Measurements from ENCODE around the gene SH3RF2.
"Not testable (repeated sequence)": the region's sequence is repeated elsewhere in the genome, so short reads cannot be mapped to it uniquely, and the experiment has no call there.

The SH3RF2 gene

DNA sequence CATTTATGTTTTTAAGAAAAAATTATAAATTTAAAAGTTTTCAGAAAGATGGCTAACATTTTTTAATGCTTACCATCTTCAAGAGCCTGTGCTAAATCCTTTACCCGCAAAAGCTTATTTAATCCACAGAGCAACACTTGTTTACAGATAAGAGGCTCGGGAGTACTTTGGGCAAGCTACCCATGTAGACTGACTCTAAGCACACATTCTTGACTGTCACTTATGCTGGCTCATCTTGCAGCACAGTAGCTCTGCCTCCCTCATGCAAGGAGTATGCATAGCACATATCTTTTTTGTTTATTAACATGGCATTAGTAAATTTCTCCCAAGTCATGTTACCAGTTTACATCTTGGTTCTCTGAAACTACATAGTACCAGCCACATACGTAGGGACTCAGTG lies 14.7 kb downstream of the SH3RF2 start:
- no peak for DNase-seq

DNA sequence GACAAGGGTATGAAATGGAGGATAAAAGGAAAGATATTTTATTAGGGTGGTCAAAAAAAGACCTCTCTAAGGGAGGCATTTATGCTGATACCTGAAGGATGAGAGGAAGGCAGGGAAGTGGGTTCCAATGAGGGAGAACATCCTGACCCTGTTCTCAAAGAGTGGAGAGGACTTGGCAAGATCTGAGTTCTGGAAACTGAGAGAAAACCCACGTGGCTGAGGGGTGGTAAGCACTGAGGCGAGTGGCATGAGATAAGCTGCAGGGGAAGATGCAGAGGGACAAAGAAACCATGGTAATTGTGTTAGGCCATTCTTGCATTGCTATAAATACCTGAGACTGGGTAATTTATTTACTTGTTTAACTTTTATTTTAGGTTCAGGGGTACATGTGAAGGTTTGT lies 16.8 kb downstream of the SH3RF2 start:
- DNase-seq = no peak

DNA sequence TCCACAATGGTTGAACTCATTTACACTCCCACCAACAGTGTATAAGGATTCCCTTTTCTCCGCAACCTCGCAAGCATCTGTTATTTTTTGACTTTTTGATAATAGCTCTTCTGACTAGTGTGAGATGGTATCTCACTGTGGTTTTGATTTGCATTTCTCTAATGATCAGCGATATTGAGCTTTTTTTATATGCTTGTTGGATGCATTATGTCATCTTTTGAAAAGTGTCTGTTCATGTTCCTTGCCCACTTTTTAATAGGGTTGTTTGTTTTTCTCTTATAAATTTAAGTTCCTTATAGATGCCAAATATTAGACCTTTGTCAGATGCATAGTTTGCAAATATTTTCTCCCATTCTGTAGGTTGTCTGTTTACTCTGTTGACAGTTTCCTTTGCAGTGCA lies 17.8 kb downstream of the SH3RF2 start:
- not testable (repeated sequence) for DNase-seq

DNA sequence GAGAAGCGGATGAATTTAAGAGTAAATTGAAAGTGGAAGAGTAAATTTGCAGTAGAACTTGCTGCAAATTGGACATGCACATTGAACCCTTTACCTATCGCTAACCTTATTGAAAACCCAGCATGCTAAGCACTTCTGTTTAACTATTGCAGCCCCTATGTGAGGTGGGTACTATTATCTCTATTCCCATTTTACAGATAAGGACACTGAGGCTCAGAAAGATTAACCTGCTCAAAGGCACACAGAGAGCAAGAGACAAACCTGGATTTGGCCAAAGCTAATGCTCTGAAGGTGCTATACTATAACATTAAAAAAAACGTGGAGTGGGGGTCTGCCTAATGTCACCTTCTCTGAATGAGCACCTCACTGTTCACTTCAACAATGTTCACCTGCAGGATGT lies 21.0 kb downstream of the SH3RF2 start:
- no peak for DNase-seq

DNA sequence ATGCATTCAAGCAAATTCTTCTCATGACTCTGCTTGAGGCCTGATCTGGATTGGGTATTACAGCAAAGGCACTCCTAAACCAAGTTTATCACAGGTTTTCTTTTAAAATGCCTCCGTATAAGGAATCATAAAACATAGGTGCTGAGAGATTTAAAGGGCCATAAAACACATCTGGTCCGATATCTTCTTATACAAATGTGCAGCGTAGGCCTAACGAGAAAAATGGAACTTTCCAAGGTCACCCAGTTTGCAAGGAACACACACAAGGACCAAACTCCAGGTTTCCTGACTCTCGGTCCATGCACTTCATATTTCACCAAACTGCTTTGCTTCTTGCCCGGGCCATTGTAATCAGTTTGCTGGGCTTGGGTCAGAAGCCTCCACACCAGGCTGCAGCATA lies 22.1 kb downstream of the SH3RF2 start:
- DNase-seq = no peak

DNA sequence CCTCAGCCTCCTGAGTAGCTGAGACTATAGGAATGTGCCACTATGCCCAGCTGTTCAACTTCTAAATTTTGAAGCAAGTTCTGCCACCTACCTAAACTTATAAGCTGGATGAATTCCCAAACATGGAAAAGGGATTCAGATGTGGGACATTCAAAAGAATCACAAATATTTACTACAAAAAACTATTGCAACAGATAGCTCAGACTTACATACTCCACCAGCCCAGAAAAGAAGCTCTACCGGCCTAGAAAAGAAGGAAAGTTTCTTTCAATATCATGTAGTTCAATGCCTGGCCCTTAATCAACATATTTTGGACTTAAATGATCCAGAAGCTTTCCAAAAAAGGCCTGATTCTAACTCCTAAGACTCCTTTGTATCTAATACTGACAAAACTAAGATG lies 23.8 kb downstream of the SH3RF2 start:
- DNase-seq = no peak

DNA sequence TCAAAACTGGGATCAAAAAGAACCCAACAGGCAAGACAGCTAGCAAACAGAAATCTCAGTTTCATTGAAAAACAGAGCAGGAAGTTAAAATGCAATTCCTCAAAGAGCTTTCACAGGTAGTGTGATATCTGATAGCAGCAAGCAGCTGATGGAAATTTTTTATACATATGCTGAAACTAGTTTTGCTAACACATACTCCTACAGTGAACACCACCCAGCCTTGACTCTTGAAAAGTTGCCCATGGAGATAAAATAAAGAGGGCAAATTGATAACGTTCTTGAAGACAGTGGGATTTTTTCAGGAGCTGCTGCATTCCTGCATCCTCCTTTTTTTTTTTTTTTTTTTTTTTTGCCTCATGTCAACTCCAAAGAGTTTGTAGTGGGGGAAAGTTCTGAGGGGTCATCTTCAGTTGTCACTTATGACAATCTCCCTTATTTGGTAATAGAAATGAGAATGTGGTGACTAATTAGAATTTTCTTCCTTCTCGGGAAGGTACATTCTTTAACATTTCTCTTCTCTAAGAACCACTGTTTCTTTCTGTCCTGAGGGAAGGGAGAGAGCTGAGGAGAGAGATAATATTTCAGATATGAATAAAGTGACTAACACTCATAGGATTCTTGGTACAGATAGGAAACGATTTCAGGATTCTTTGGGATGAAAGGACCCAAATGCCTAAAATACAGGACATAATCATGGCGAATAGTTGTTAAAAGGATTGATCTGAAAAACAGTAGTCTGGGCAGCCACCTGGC lies 24.6 kb downstream of the SH3RF2 start:
- DNase-seq = no peak

DNA sequence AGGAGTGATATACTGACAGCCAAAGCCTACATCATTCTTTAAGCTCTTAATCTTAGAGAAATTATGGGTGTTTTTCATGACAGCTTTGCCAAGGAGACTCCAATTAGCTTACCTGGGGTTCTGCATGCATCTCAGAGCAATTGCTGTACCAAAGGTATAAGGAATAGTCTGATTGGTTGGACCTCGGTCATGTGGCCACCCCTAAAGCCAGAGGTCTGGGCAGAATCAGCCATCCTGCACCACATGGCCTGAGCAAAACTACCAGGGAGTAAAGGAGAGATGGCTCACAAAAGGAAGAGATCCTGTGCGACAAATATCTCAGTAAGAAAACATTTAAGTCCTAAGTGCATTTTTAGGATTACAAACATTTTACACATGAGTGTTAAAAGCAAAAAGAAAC lies 25.6 kb downstream of the SH3RF2 start:
- DNase-seq = no peak

DNA sequence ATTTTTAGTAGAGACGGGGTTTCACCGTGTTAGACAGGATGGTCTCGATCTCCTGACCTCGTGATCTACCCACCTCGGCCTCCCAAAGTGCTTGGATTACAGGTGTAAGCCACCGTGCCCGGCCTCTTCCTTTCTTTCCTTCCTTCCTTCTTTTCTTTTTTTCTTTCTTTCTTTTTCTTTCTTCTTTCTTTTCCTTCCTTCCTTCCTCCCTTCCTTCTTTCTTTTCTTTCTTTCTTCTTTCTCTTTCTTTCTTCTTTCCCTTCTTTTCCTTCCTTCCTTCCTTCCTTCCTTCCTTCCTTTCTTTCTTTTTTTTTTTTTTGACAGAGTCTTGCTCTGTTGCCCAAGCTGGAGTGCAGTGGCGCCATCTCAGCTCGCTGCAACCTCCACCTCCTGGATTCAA lies 27.6 kb downstream of the SH3RF2 start:
- DNase-seq = not testable (repeated sequence)

DNA sequence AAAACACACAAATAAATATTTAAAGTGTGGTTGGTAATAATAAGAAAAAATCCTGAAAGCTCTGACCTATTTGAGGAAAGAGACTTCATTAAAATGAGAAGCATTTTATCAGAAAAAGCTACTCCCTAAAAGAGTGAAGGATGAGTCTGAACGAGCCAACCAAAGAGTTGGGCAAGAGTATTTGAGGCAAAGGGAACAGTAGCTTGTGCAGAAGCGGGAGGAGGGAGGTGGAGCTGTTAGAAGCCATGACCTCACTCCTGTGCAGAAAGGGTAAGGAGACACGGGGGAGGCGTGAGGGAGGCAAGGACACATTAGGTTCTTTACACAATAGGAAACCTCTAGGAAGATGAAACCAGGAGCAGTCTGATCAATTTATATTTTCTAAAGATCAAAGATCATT lies 29.4 kb downstream of the SH3RF2 start:
- no peak for DNase-seq

DNA sequence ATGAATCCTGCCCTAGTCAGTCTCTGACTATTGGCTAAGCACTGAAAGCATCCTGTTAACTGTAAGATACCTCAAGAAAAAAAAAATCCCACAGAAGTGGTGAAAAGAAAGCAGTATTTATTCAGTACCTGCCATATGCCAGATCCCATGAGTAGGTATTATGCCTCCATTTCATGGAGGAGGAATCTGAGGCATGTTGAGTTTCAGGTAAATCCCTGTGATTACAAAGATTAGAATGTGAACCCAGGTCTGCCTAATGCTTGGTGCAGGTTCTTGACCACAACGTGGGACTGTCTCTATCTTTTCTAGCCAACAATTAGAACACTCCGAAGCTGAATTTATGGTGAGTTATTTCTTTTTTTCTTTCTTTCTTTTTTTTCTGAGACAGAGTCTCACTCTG lies 30.9 kb downstream of the SH3RF2 start:
- DNase-seq = no peak

DNA sequence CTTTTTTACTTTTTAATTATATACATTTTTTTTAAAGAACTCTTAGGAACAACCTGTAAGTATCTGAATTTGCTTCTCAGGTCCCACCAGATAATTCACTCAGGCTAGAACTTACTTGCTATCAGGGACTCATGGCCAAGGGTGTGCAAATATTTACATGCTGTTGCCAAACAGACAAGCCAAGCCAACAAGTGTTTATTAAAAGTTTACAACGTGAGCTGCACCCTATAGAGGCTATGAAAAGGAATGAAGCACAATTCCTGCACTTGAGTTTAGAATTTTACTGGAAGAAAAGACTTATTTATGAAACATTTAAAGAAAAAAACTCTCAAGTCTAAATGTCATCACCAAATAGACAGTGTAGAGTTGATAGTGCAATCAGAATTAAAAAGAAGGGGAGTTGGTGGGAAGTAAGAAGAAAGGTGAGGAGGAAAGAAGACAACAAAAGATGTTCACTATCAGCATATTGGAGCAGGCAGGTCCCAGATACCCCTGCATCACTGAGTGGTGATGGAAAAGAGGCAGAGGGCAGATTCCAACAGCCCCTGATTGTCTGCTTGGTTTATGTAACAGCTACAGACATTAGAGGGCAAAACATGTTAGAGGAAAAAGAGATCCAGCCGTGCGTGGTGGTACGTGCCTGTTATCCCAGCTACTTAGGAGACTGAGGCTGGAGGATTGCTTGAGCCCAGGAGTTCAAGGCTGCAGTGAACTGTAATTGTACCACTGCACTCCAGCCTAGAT lies 32.8 kb downstream of the SH3RF2 start:
- no peak for DNase-seq

DNA sequence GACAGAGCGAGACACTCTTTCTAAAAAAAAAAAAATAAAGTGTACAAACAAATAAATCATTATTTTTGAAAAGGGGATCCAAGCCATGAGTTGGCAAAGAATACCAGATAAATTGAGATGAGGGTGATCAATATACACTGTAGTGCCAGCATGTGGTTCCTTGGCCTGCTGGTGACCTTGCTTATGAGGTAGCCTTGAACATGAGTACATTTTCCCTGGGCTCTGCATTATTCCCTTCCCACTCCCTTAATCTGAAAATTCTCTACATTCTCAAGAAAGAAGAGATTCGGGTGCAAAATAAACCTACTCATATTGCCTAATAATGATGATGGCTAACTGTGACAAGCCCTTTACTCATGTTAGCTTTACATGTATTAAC lies 33.3 kb downstream of the SH3RF2 start:
- no peak for DNase-seq

DNA sequence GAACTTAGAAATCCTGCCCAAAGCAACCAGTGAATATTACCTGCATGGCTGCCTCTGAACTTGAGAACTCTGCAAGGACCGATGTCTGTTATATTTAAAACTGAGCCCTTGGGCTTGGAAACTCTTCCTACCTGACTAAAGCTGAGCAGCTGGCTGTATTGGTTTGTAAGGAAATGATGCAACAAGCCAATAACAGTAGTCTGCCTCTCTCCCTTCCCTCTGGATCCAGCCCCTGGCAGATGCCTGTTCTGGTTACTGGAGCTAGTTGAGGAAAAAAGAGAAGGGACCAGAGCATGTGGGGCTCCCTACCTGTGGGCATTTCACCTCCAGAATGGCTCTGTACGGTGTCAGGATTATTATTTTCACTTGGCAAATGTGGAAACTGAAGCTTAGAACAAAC lies 34.7 kb downstream of the SH3RF2 start:
- no peak for DNase-seq

DNA sequence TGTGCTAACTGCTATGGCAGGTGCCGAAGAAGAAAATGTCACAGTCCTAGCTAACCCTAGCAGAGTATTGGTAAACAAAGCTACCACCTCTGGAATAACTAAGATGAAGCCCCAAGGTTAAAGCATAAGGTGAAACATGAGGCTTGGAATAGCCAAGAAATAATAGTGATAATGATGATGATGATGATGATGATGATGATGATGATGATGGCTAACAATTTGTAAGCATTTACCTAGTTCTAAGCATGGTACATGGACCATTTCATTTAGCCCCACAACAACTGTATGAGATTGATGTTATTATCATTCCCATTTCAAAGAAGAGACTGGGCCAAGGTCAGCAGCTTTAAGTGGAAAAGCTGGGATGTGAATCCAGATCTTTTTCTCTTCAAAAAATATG lies 35.3 kb downstream of the SH3RF2 start:
- no peak for DNase-seq

DNA sequence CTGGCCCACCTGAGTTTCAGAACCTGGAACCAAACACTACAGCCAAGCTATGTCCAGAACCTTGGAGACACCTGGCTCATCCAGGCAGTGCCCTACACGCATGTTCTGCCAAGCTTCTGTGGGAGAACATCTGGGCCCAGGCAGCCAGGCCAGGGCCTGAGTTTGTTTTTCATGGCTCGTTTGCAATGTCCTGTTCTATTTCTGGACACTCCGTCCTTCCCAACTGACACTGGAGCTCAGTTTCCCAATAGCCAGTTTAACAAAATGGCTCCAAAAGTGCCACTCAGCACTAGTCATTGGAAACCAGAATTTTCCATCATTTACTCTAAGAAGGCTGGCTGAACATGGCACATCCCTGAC lies 38.6 kb downstream of the SH3RF2 start:
- no peak for DNase-seq

DNA sequence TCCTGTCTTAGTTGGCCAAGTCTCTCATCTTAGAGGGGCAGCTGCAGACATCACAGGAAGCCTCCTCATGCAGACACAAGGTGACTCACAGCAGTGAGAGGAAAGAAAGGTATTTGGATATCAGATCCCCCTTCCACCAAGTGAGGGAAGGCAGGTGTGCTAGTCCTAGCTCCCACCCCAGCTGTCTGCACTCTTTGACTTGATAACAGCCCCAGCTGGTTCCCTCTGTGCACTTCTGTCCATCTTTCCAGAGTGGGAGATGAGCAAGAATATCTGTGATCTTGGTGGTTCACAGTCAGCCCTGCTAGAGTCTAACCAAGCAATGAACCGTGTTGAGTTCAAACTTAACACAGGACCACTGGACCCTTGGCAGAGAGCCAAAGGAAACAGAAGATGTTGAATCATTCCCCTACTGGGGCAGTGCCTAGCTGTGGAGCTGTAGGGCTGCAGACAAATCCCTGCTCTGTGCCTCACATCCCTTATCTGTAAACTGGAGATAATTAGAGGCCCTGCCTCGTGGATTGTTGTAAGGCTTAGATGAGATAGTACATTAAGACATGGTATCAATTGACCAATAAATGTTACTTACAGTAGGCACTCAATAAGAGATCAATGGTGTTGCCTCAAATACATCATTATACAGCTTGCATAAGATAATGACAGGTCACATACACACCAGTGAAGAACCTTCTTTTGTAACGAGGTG lies 39.1 kb downstream of the SH3RF2 start:
- peak in 1 of 3 experiments; percentile 2 for DNase-seq

DNA sequence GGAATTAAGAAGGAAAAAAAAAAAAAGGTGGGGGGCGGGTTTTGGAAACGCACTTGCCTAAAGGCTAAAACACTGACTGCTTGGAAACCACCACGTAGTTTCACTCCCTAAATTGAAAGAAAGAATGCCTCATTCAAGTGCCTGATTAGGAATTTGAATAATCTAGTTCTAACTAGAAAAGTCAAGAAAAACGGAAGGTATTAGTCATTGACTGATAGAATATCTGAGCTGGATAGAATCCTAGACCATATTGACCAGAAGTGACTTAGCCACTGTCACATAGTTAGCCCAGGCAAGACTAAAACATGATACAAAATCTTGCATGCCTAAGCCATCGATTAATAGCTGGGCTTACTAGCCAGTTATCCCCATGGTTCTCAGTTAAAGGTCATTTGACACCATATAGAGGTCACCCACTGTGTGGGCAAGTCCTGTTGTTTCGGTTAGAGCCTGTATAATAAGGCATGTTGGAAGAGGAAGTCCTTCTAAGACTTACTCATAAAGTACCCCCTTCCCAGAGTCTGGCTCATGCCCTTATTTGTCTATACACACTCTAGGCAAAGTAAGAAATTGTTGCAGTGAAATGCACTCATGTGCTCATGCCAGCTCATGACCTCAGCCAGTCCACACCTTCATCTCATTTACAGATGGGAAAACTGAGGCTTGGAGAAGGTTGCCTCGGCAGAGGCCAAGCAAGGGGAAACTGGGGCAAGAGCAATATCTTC lies 40.2 kb downstream of the SH3RF2 start:
- DNase-seq = no peak

DNA sequence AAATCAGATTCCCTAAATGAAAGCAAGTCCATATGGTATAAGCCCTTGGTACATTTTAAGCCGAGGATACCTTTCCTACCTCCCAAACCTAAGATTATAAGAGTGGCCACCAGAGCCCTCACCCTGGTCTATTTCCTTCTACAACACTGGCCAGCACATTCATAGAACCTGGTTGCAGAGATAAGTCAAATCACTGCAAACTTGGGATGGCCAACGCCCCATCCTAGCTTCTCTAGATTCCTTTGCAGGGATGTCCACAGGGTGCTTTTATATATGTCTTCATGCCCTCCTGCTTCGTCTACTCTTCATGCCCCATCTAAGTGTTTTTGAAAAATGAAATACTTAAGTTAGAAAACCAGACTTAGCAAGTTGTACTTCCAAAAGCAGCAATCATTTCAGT lies 41.8 kb downstream of the SH3RF2 start:
- DNase-seq = no peak

DNA sequence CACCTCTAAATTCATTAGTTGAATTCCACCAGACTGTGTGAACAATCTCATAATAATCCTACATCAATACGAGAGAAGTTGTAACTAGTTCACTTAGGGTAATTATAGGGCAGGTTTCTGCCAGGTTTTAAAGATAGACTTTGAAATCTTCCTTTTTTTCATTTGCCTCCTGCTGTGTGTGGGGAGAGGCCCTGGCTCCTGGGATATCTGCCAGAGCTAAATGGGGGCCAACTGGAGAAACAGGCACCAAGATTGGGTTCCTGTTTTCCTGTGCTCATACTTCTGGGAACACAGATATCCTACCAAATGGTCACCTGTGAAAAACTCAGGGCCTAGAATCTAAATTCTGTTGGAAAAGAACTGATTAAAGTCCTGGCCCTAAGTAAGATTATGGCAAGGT lies 42.3 kb downstream of the SH3RF2 start:
- no peak for DNase-seq

DNA sequence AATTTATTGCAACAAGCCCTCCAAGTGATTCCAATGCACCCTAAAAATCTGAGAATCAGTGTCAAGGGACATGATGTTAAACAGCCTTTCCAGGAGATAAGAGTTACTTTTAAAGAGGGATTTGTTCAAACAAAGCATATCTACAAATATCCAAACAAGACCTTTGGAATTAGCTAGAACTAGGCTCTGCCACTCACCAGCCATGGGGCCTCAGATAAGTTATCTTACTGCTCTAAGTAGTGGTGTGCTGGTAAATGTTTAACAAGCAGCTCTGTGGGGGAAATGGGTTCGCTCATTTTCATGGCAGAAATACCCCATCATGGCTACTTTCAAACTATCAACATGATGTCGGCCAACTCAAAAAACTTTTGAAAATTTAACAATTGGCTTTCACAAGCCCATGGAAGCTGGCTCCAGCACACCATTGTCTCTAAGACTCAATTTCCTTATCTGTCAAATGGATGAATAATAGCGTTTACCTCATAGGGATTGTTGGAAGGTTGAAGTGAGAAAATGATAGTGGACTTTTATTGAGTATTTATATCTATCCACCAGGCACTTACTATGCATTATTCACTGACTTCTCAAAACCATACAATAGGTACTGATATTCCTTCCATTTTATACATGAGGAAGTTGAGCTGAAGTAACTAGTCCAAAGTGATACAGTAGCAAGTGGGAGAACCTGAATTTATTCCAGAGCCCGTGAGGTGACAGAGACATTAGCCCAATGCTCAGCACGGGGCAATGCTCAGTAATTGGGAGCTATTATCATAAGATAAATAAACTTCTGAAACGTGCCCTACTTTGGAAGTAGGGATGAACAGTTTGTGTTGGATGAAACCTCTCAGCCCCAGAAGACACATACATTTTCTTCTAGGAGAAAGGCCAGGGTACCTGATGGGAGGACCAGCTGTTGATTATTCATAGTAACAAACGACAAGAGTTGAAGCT lies 43.2 kb downstream of the SH3RF2 start:
- peak in 1 of 3 experiments; percentile 5 for DNase-seq

DNA sequence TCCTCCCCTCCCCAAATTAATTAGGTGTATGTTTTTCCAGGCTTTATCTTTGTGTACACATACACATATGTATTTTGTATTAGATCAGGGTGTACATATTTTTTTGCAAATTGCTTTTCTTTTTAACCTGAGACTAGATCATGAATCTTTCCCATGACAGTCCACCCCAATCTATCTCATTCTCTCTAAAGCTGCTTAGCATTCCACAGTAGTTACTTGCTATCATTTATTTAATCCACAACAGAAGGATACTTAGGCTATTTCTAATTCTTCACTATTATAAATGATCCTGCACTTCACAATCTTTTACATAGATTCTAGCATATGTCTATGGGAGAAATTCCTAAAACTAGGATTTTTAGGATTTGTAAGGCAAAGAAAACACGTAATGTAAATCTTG lies 43.9 kb downstream of the SH3RF2 start:
- DNase-seq = no peak
